Adrenal gland (tissue), 12 donors: Measurements from ENCODE around the gene KLF11. TPM values are rescaled to one million over a fixed set of nuclear protein-coding genes. Genes with fewer than 3 reads are reported as not detected.

Experiments used
- DNase-seq, 7 donors: peaks; one replicate each; pipeline ENCODE4 v3.0.0-alpha.2; 2019 to 2020
- H3K27ac ChIP-seq, 5 donors: fragments of 200-600 bp; sonication (generic) in 4 of 5; 1 replicate in 3 of 5; 2 replicates in 2 of 5; pipeline versions ENCODE4 v1.5.1 to v1.8.0; 2016 to 2020; ENCODE audit warnings: mild to moderate bottlenecking in 1 of 5
- H3K27me3 ChIP-seq: fragments of 200-600 bp; 2 replicates; pipeline ENCODE4 v1.8.0; 2021
- H3K36me3 ChIP-seq, 2 donors: fragments of 200-600 bp; replicated peaks in 1 of 2; 1 replicate in 1 of 2; 2 replicates in 1 of 2; pipeline versions ENCODE4 v1.5.1 to v1.8.0; 2018 to 2022
- H3K4me1 ChIP-seq, 2 donors: fragments of 200-600 bp; replicated peaks in 1 of 2; 1 replicate in 1 of 2; 2 replicates in 1 of 2; pipeline versions ENCODE4 v1.5.1 to v1.8.0; 2018 to 2021
- H3K4me3 ChIP-seq, 4 donors: fragments of 200-600 bp; sonication (generic) in 3 of 4; one replicate each; pipeline ENCODE4 v1.5.1; 2016 to 2018
- H3K9me3 ChIP-seq, 3 donors: fragments of 200-600 bp; sonication (generic) in 1 of 3; replicated peaks in 1 of 3; 1 replicate in 2 of 3; 2 replicates in 1 of 3; pipeline versions ENCODE4 v1.5.1 to v1.8.0; 2016 to 2021
- POLR2A ChIP-seq, 2 donors: fragments of 450-650 bp; IDR thresholded peaks; one replicate each; pipeline ENCODE4 v1.6.1; 2017; ENCODE audit warnings: antibody characterized with exemption in 2 of 2, mild to moderate bottlenecking in 2 of 2, moderate library complexity in 1 of 2
- WGBS, 4 donors: extraction: QIAGEN DNeasy Blood & Tissue Kit in 2 of 4; methylation state at CpG; one replicate each; pipeline versions ENCODE4 v1.1.5 to v1.1.7; 2013 to 2017; 5-methylcytosine and 5-hydroxymethylcytosine counted together
- intact Hi-C, 2 donors: fragments of 100-400 bp; cut with DNase I; formaldehyde crosslinking; loops; one replicate each; pipeline versions ENCODE4 v1.14.1 to v1.15.0; 2022 to 2023
- polyA plus RNA-seq, 3 donors: library from polyadenylated mRNA; stranded (reverse); fragments of 200-250 nt in 2 of 3; fragments of 350-450 nt in 1 of 3; fragmentation: Illumina TruSeq in 1 of 3; extraction: RNeasy Lipid Tissue Mini Kit (QIAGEN cat#74804) in 1 of 3; gene quantifications; one replicate each; pipeline ENCODE4 v1.2.3, GENCODE V29; 2013 to 2014
- total RNA-seq, 9 donors: library from RNA; depleted of rRNA in 4 of 9; stranded (reverse); fragments of >200 nt in 4 of 9; fragments of 120-200 nt in 1 of 9; fragmentation: NEBNext Ultra II Directional in 1 of 9; extraction: Animal tissue kit (Norgen Biotek cat#: 25700) in 1 of 9; gene quantifications; one replicate each; pipeline versions ENCODE4 v1.1.0 to v1.2.4, GENCODE V29; 2013 to 2023
- TF ChIP-seq, protein P1 (sequence below), 6 experiments: fragments of 450-650 bp in 4 of 6; fragments of 200-600 bp in 2 of 6; sonication (generic) in 1 of 6; IDR thresholded peaks; 1 replicate in 5 of 6; 2 replicates in 1 of 6; pipeline versions ENCODE4 v1.5.1 to v1.8.0; 2016 to 2021; ENCODE audit warnings: antibody characterized with exemption in 6 of 6, mild to moderate bottlenecking in 2 of 6, moderate library complexity in 1 of 6
- donor health status: healthy with polysubstance abuse.
- donor health status: Bipolar disorder and iron deficiency.
- donor health status: DM: yes; HTN: yes; CAD: no.
- donor health status: DM: no; HTN: no; CAD: no.
- donor health status: DM: no; HTN: no; CAD: no.
- donor health status: DM: yes; HTN: yes; CAD: no.

KLF11 gene
- total and polyA plus RNA-seq, 12 donors, result 6.8 to 75.7 (median 26.1) TPM

DNA sequence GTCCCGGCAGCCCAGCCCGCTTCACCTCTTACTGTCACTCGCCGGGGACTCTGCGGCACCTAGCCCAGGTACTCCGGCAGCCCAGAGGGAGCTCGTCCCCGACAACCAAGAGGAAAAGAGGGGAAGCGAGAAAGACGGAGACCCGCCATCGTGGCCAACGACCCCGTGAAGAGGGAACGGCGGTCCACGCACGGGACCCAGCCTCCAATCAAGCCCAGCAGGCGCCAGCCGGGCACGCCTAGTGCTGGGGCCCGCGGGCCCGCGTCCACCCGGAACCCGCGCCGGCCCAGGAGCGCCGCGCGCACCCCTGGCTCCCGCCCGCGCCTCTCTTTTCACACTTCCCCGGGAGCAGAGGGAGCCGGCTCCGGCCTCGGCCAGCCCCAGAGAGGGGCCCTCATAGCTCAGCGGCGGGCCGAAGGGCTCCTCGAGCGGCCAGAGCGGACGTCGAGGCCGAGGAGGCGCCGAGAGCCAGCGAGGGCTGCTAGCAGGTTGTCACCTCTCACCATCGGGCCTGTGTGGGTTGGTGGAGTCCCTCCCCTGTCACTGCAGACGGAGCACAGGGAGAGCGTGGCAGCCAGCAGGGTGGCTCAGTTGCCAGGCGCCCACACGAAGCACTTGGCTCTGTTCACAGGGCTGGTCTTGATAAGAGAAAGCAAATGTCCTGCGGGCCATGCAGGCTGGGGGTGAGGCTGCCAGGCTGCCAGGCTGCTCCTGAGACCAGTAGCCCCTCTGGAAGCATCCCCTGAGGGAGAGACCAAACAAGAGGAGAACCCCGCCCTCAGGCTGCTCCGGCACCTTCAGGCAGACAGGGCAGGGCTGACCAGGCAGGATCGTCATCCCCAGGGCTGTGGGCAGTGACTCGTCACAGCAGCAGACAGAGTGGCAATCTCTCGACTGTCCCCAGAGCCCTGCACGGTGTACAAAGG lies 36.9 kb upstream of the KLF11 start:
- DNase-seq, result peak in 6 of 7 donors; percentile 58 to 83 (median 64)
- WGBS, 4 donors, result 47 to 73% (median 60%) methylated on average over 41 to 64 of the region's 64 CpGs
- peak overlapping the region in 2 of 5 donors; percentile 9 to 68 for H3K27ac ChIP-seq
- no peak overlapping the region for H3K4me3 ChIP-seq
- peaks cover 22 to 25% of the 10 kb centered on the region in 2 donors for H3K4me1 ChIP-seq
- no peaks in the 10 kb centered on the region for H3K9me3 ChIP-seq
- intact Hi-C loops, result no loop called here
- TF ChIP-seq, protein P1, sequence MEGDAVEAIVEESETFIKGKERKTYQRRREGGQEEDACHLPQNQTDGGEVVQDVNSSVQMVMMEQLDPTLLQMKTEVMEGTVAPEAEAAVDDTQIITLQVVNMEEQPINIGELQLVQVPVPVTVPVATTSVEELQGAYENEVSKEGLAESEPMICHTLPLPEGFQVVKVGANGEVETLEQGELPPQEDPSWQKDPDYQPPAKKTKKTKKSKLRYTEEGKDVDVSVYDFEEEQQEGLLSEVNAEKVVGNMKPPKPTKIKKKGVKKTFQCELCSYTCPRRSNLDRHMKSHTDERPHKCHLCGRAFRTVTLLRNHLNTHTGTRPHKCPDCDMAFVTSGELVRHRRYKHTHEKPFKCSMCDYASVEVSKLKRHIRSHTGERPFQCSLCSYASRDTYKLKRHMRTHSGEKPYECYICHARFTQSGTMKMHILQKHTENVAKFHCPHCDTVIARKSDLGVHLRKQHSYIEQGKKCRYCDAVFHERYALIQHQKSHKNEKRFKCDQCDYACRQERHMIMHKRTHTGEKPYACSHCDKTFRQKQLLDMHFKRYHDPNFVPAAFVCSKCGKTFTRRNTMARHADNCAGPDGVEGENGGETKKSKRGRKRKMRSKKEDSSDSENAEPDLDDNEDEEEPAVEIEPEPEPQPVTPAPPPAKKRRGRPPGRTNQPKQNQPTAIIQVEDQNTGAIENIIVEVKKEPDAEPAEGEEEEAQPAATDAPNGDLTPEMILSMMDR (IDR thresholded peaks at IDR 0.05), result no peak
- TF ChIP-seq POLR2A (IDR thresholded peaks at IDR 0.05), result no peak
- no peaks in the 10 kb centered on the region for H3K36me3 ChIP-seq
- H3K27me3 ChIP-seq, result no peaks in the 10 kb centered on the region

DNA sequence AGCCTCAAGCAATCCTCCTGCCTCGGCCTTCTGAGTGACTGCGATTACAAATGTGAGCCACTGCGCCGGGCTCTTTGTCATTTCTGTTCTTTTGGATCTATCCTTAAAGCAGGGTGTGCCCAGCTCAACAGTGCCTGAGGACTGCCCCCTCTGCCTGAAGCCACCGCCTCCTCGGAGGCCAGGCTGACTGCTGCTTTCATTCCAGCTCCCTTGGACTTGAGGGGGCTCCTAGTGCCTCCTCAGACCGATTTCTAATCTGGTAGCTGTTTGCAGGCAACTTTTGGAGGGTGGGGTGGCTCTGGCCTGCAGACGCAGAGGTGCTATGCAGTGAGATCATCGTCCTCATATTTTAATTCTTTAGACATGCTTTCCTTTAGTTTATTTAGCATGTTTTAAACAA lies 35.9 kb upstream of the KLF11 start:
- DNase-seq, result no peak
- intact Hi-C loops, result no loop called here
- Histone ChIP-seq H3K27ac (peak overlapping the region in 1 of 5 donors; percentile 68), H3K4me3 (no peak overlapping the region), H3K36me3 (no peaks in the 10 kb centered on the region), H3K27me3 (no peaks in the 10 kb centered on the region), H3K4me1 (peaks cover 22 to 25% of the 10 kb centered on the region in 2 donors), H3K9me3 (no peaks in the 10 kb centered on the region)
- TF ChIP-seq POLR2A (IDR thresholded peaks at IDR 0.05), result no peak
- TF ChIP-seq, protein P1 (IDR thresholded peaks at IDR 0.05), result no peak
- 80 to 90% (median 89%) methylated on average over 9 of the region's 9 CpGs for WGBS, 4 donors

DNA sequence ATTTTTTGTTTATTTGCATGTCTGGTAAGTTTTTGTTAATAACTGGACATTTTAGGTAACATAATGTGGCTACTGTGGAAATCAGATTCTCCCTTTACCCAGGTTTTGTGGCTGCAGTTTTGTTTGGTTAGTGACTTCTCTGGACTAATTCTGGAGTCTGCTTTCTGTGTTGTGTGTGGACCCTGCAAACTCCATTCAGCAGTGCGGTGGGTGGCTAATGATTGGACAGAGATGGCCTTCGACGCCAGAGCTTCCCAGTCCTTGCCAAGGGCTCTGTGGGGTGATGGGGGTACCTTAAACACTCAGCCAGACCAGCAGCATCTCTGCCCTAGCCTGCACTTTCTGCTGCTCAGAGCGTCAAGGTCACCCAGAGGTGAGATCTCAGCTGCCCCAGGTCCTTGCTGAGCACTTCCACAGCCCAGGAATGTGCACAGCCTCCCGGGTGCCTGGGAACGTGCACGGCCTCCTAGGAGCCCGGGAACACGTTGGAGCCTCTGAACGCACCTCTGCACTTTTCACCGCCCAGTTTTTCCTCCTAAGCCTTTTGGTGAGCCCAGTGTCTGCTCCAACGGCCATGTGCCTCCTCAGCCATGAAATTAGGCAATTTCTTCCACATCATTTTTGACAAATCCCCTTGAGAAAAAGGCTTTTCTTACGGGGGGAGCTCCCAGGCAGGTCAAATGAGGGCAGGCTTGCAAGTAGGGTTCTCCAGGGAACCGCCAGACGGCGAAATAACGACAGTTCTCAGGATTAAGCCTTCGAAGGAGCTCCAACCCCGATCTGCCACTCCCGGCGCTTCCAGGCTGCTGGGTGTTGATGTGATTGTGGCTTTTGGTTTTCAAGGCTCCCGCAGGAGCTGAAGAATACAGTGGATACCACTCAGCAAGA lies 35.2 kb upstream of the KLF11 start:
- Histone ChIP-seq H3K27me3 (no peaks in the 10 kb centered on the region), H3K27ac (peak overlapping the region in 1 of 5 donors; percentile 81)

More for the DNA sequence above, 35.2 kb upstream of the KLF11 start:
- no peaks in the 10 kb centered on the region for H3K9me3 ChIP-seq
- H3K4me3 ChIP-seq, result no peak overlapping the region
- H3K4me1 ChIP-seq, result peaks cover 22 to 25% of the 10 kb centered on the region in 2 donors
- peak in 1 of 7 donors; percentile 17 for DNase-seq
- TF ChIP-seq, protein P1 (IDR thresholded peaks at IDR 0.05), result no peak
- no peak for TF ChIP-seq POLR2A (IDR thresholded peaks at IDR 0.05)
- no peaks in the 10 kb centered on the region for H3K36me3 ChIP-seq
- intact Hi-C loops, result no loop called here
- 79 to 83% (median 82%) methylated on average over 20 to 22 of the region's 22 CpGs for WGBS, 4 donors
